Stimulated activated CD8-positive, alpha-beta memory T cell treated with anti-CD3 and anti-CD28 coated beads, Interleukin-15, amount 100 ng/mL, for 1 hour (primary cell): ENCODE data around the gene EPB41L5.
"Not testable (repeated sequence)": the region's sequence is repeated elsewhere in the genome, so short reads cannot be mapped to it uniquely, and the experiment has no call there.

Source experiments
- DNase-seq: peaks from one replicate; pipeline ENCODE4 v3.0.0-alpha.2; 2020; ENCODE audit warnings: low read depth

The EPB41L5 gene

GRCh38 chr2:120199817-120200459 is 187.1 kb downstream of the EPB41L5 start:
- DNase-seq: not testable (repeated sequence)

GRCh38 chr2:120203251-120204021 is 190.6 kb downstream of the EPB41L5 start:
- DNase-seq: no peak

- no peak for DNase-seq
Observed at GRCh38 chr2:120204022-120204405, 191.1 kb downstream of the EPB41L5 start.

- DNase-seq: no peak
Observed at GRCh38 chr2:120204417-120204816, 191.5 kb downstream of the EPB41L5 start.

GRCh38 chr2:120204945-120205670 is 192.2 kb downstream of the EPB41L5 start:
- no peak for DNase-seq

GRCh38 chr2:120206022-120206581 is 193.2 kb downstream of the EPB41L5 start:
- DNase-seq: no peak

- no peak for DNase-seq
Observed at GRCh38 chr2:120208381-120209353, 195.8 kb downstream of the EPB41L5 start.

GRCh38 chr2:120209427-120210269 is 196.8 kb downstream of the EPB41L5 start:
- DNase-seq: no peak

- DNase-seq: no peak
Observed at GRCh38 chr2:120210270-120210693, 197.4 kb downstream of the EPB41L5 start.

GRCh38 chr2:120218181-120218580 is 205.3 kb downstream of the EPB41L5 start:
- DNase-seq: no peak

GRCh38 chr2:120219291-120219690 is 206.4 kb downstream of the EPB41L5 start:
- DNase-seq: no peak

- no peak for DNase-seq
Observed at GRCh38 chr2:120219766-120220165, 206.9 kb downstream of the EPB41L5 start.

GRCh38 chr2:120220756-120221155 is 207.9 kb downstream of the EPB41L5 start:
- no peak for DNase-seq

GRCh38 chr2:120221616-120222015 is 208.7 kb downstream of the EPB41L5 start:
- DNase-seq: no peak

GRCh38 chr2:120222186-120223033 is 209.5 kb downstream of the EPB41L5 start:
- no peak for DNase-seq

GRCh38 chr2:120223034-120223912 is 210.4 kb downstream of the EPB41L5 start, which contains the start of gene TMEM185B:
TMEM185B (minus strand) TSS chr2:120223400; CDS start chr2:120222976, 424 bp downstream.
- DNase-seq: peak; percentile 84

- DNase-seq: no peak
Observed at GRCh38 chr2:120224256-120224655, 211.4 kb downstream of the EPB41L5 start.
